ENCODE results near the gene PDE8A. TPM values are rescaled to one million over a fixed set of nuclear protein-coding genes. Genes with fewer than 3 reads are reported as not detected.

Gene PDE8A
- total RNA-seq, 1 donor: 36.9 TPM

DNA sequence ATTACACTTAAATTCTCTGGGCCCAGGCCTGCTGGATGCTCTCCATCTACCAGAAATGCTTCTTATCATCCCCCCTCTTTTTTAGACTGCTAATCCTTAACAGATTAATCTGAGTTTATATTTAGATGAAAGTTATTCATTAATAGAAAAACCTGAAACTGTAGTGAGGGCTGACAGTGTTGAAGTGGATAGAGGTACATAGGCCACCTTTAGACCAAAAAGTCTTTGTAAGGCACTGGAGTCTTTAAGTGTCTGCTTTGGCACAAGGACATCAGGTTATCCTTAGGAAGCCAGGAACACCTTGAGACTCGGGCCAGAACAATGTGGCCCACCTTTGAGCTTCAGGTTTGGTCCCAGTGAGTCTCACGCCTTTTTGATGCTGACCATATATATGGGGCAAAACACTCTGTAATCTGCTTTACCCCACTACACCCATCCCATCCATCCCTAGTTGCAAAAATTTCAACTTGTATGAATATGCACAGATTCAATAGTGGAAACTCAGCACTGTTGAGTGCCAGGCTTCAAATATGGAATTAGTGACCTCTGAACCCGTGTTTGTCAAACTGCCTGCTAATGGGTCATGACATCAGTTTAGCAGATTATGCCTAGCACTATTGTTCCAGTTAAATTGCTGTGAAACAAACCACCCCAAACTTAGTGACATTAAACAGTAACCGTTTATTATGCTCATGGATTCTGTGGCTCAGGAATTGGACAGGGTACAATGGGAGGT lies 44.0 kb downstream of the PDE8A start:
- Histone ChIP-seq H3K4me1 (ENCODE audit: insufficient read depth, low read length) (peaks cover 9% of the 10 kb centered on the region), H3K9me3 (ENCODE audit: low read depth, low read length) (no peaks in the 10 kb centered on the region), H3K4me3 (ENCODE audit: low read length) (no peak overlapping the region), H3K27me3 (ENCODE audit: insufficient read depth, low read length) (no peaks in the 10 kb centered on the region)

- Histone ChIP-seq H3K9me3 (ENCODE audit: low read depth, low read length) (no peaks in the 10 kb centered on the region), H3K4me1 (ENCODE audit: insufficient read depth, low read length) (peaks cover 13% of the 10 kb centered on the region), H3K4me3 (ENCODE audit: low read length) (no peak overlapping the region), H3K27me3 (ENCODE audit: insufficient read depth, low read length) (no peaks in the 10 kb centered on the region)
Measured at GRCh38 chr15:85026304-85027032, 44.8 kb downstream of the PDE8A start.

GRCh38 chr15:85027033-85027380 lies 45.4 kb downstream of the PDE8A start:
- no peaks in the 10 kb centered on the region for H3K27me3 ChIP-seq (ENCODE audit: insufficient read depth, low read length)
- no peaks in the 10 kb centered on the region for H3K9me3 ChIP-seq (ENCODE audit: low read depth, low read length)
- peaks cover 16% of the 10 kb centered on the region for H3K4me1 ChIP-seq (ENCODE audit: insufficient read depth, low read length)
- no peak overlapping the region for H3K4me3 ChIP-seq (ENCODE audit: low read length)

- Histone ChIP-seq H3K27me3 (ENCODE audit: insufficient read depth, low read length) (no peaks in the 10 kb centered on the region), H3K4me3 (ENCODE audit: low read length) (no peak overlapping the region), H3K4me1 (ENCODE audit: insufficient read depth, low read length) (peaks cover 16% of the 10 kb centered on the region), H3K9me3 (ENCODE audit: low read depth, low read length) (no peaks in the 10 kb centered on the region)
Measured at GRCh38 chr15:85027421-85027820, 45.8 kb downstream of the PDE8A start.

DNA sequence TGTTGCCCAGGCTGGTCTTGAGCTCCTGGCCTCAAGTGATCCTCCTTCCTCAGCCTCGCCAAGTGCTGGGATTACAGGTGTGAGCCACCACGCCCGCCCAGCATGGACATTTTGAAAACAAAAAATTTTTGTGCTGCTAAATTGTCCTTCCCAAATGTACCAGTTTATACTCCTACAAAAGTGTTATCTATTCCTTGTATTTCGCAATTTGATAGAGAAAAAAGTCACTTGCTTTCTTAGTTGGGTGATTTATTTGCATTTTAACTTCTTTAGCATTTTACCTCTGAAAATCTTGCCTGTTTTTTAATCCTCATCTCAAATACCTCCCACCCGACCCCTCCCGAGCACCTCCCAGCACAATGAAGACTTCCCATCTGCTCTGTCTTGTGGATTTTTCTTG lies 46.8 kb downstream of the PDE8A start:
- Histone ChIP-seq H3K27me3 (ENCODE audit: insufficient read depth, low read length) (no peaks in the 10 kb centered on the region), H3K4me3 (ENCODE audit: low read length) (no peak overlapping the region), H3K9me3 (ENCODE audit: low read depth, low read length) (no peaks in the 10 kb centered on the region), H3K4me1 (ENCODE audit: insufficient read depth, low read length) (peaks cover 16% of the 10 kb centered on the region)

GRCh38 chr15:85029221-85029620 lies 47.6 kb downstream of the PDE8A start:
- H3K4me3 ChIP-seq (ENCODE audit: low read length): no peak overlapping the region
- no peaks in the 10 kb centered on the region for H3K9me3 ChIP-seq (ENCODE audit: low read depth, low read length)
- no peaks in the 10 kb centered on the region for H3K27me3 ChIP-seq (ENCODE audit: insufficient read depth, low read length)
- peaks cover 16% of the 10 kb centered on the region for H3K4me1 ChIP-seq (ENCODE audit: insufficient read depth, low read length)

GRCh38 chr15:85030301-85030929 lies 48.8 kb downstream of the PDE8A start:
- H3K9me3 ChIP-seq (ENCODE audit: low read depth, low read length): no peaks in the 10 kb centered on the region
- no peak overlapping the region for H3K4me3 ChIP-seq (ENCODE audit: low read length)
- H3K4me1 ChIP-seq (ENCODE audit: insufficient read depth, low read length): peaks cover 16% of the 10 kb centered on the region
- no peaks in the 10 kb centered on the region for H3K27me3 ChIP-seq (ENCODE audit: insufficient read depth, low read length)

DNA sequence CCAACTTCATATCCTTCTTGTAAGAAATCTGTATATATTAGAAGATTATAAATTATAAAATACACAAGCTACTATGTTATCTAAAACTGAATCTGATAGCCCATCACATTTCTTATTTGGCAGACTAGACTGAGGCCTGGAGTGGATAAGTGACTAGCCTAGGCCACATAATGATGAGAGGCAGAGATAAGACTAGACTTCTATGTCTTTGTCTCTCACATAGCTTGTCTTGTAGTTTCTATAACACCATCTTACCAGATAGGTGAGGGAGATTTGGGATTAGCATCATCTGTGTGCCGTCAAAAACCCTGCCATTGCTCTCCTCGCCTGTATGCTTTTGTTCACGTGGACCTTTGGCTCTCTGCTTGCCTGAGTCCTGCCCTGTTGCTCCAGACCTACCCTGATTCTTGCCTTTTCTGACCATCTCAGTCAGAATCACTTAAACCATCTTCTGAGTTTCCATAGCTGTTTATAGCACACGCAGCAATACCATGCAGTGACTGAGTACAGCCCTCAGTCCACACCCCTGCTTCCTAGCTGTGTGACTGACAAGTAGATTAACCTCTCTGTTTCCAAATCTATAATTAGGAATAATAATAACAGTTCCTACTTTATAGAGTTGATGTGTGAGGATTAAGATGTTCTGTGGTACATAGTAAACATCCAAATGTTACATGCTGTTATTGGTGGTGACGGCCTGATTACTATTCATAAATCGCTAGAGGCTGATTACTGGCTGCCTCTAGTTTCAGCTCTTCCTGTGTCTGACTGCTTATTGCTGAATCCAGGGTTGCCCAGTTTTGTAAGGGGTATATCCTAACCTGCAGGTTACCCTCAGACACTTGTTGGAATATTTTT lies 49.7 kb downstream of the PDE8A start:
- peaks cover 20% of the 10 kb centered on the region for H3K4me1 ChIP-seq (ENCODE audit: insufficient read depth, low read length)
- H3K27me3 ChIP-seq (ENCODE audit: insufficient read depth, low read length): no peaks in the 10 kb centered on the region
- no peak overlapping the region for H3K4me3 ChIP-seq (ENCODE audit: low read length)
- H3K9me3 ChIP-seq (ENCODE audit: low read depth, low read length): no peaks in the 10 kb centered on the region

DNA sequence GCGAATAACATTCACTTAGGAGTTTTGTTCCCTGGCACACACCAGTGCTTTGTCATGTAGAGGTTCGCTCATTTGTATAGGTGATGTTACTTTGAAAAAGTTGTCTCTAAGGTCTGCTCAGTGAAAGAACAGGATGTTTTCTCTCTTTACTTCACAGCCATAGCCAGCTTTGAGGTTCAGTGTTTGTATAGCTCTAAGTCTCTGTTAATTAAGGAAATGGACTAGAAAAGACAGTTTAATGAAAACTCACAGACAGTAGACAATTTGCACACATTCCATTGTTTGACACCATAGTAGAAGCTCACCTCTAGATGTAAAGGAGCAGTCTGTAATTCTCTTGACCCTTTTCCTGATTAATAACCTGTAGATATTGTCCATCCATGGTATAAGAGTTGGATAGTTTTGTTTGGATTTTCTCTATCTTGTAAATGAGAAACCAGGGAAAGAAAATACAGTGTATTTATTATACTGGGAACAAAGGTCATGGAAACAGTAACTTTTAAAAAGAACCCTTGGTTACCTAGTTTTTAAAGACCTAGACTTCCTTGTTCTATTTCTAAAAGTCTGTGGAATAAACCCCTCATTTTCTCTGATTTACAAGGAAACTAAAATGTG lies 50.4 kb downstream of the PDE8A start:
- Histone ChIP-seq H3K27me3 (ENCODE audit: insufficient read depth, low read length) (no peaks in the 10 kb centered on the region), H3K4me1 (ENCODE audit: insufficient read depth, low read length) (peaks cover 27% of the 10 kb centered on the region), H3K9me3 (ENCODE audit: low read depth, low read length) (no peaks in the 10 kb centered on the region), H3K4me3 (ENCODE audit: low read length) (no peak overlapping the region)

GRCh38 chr15:85033148-85033547 lies 51.5 kb downstream of the PDE8A start:
- H3K4me3 ChIP-seq (ENCODE audit: low read length): no peak overlapping the region
- no peaks in the 10 kb centered on the region for H3K27me3 ChIP-seq (ENCODE audit: insufficient read depth, low read length)
- H3K9me3 ChIP-seq (ENCODE audit: low read depth, low read length): no peaks in the 10 kb centered on the region
- H3K4me1 ChIP-seq (ENCODE audit: insufficient read depth, low read length): peaks cover 29% of the 10 kb centered on the region

- H3K9me3 ChIP-seq (ENCODE audit: low read depth, low read length): no peaks in the 10 kb centered on the region
Measured at GRCh38 chr15:85034276-85034675, 52.6 kb downstream of the PDE8A start.

DNA sequence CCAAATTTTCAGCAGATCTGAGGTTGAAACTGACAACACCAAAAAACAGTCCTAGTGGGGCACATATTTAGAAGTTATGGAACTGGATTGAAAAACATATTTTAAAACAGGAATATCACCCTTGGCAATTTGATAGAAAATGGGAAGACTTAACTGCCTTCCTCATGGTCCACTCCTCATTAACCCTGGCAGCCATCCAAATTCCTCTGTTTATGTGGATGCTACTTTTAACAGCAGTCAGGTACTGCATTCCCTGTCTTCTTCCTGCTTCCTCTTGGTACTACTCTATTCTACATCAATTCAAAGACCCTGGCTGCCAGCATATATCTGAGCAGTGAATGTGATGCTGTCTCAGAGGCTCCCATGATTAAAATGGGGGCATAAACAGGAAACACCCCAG lies 54.3 kb downstream of the PDE8A start:
- Histone ChIP-seq H3K4me1 (ENCODE audit: insufficient read depth, low read length) (peaks cover 20% of the 10 kb centered on the region), H3K4me3 (ENCODE audit: low read length) (no peak overlapping the region), H3K27me3 (ENCODE audit: insufficient read depth, low read length) (no peaks in the 10 kb centered on the region), H3K9me3 (ENCODE audit: low read depth, low read length) (no peaks in the 10 kb centered on the region)

More at GRCh38 chr15:85034276-85034675, 52.6 kb downstream of the PDE8A start:
- Histone ChIP-seq H3K4me3 (ENCODE audit: low read length) (no peak overlapping the region), H3K4me1 (ENCODE audit: insufficient read depth, low read length) (peaks cover 29% of the 10 kb centered on the region), H3K27me3 (ENCODE audit: insufficient read depth, low read length) (no peaks in the 10 kb centered on the region)

GRCh38 chr15:85036716-85037115 lies 55.1 kb downstream of the PDE8A start:
- H3K4me1 ChIP-seq (ENCODE audit: insufficient read depth, low read length): peaks cover 14% of the 10 kb centered on the region
- no peaks in the 10 kb centered on the region for H3K27me3 ChIP-seq (ENCODE audit: insufficient read depth, low read length)
- H3K4me3 ChIP-seq (ENCODE audit: low read length): no peak overlapping the region
- H3K9me3 ChIP-seq (ENCODE audit: low read depth, low read length): no peaks in the 10 kb centered on the region

DNA sequence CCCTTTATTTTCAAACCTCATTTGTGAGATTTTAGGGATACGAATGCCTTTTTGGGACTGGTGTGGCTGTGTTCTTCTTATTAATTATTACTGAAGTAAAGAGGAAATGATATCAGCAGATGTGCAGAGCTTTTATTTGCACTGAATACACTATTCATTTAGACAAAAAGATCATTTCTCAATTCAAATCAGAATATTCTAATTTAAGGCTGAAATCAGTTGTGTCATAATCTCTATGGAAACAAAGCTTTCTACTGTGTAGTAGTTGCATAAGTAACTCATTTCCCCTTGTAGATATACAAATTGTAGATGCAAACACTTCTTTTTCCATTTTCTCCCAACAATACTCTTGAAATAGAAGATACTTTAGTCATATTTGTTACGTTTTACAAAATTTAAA lies 56.0 kb downstream of the PDE8A start:
- Histone ChIP-seq H3K9me3 (ENCODE audit: low read depth, low read length) (no peaks in the 10 kb centered on the region), H3K4me1 (ENCODE audit: insufficient read depth, low read length) (peaks cover 13% of the 10 kb centered on the region), H3K4me3 (ENCODE audit: low read length) (no peak overlapping the region), H3K27me3 (ENCODE audit: insufficient read depth, low read length) (no peaks in the 10 kb centered on the region)

All from mononuclear cell (primary cell).